Neural cell (in vitro differentiated cells): ENCODE measurements around the gene DOK7. TPM values are rescaled to one million over a fixed set of nuclear protein-coding genes. Genes with fewer than 3 reads are reported as not detected.

Source experiments
- H2AFZ ChIP-seq: fragments of 200-600, 300-800 bp; sonication (generic), shearing (Covaris generic); 2 replicates; pipeline ENCODE4 v1.6.0; 2014; ENCODE audit warnings: low read depth, mild to moderate bottlenecking, antibody characterized with exemption, low read length, moderate library complexity
- H3F3A ChIP-seq: fragments of 200-600 bp; shearing (Covaris generic); 2 replicates; pipeline ENCODE4 v1.6.1; 2016; ENCODE audit warnings: mild to moderate bottlenecking, moderate library complexity, mixed read lengths, antibody characterized with exemption, low read length; ENCODE audit not compliant: insufficient read depth, poor library complexity, severe bottlenecking
- H3K27ac ChIP-seq: fragments of 200-600, 300-800 bp; sonication (generic), shearing (Covaris generic); 2 replicates; pipeline ENCODE4 v1.5.1; 2014; ENCODE audit warnings: mild to moderate bottlenecking, low read length, moderate library complexity
- H3K27me3 ChIP-seq: fragments of 300-800, 200-600 bp; sonication (generic), shearing (Covaris generic); 2 replicates; pipeline ENCODE4 v1.6.0; 2014; ENCODE audit warnings: mild to moderate bottlenecking, low read depth, low read length, moderate library complexity; ENCODE audit not compliant: insufficient read depth
- H3K36me3 ChIP-seq: fragments of 300-800, 200-600 bp; sonication (generic), shearing (Covaris generic); 2 replicates; pipeline ENCODE4 v1.5.1; 2014; ENCODE audit warnings: mild to moderate bottlenecking, antibody characterized with exemption, low read length, moderate library complexity; ENCODE audit not compliant: insufficient read depth
- H3K4me2 ChIP-seq: fragments of 300-800, 200-600 bp; sonication (generic), shearing (Covaris generic); 2 replicates; pipeline ENCODE4 v1.6.0; 2014; ENCODE audit warnings: mild to moderate bottlenecking, low read length
- H3K4me3 ChIP-seq: fragments of 300-800, 200-600 bp; sonication (generic), shearing (Covaris generic); 2 replicates; pipeline ENCODE4 v1.5.1; 2014; ENCODE audit warnings: mild to moderate bottlenecking, low read length, moderate library complexity
- H3K79me2 ChIP-seq: fragments of 200-600 bp; shearing (Covaris generic); replicated peaks from 2 replicates; pipeline ENCODE4 v1.6.0; 2014; ENCODE audit warnings: mild to moderate bottlenecking, low read length, moderate library complexity; ENCODE audit not compliant: insufficient read depth
- H3K9ac ChIP-seq: fragments of 300-800, 200-600 bp; sonication (generic), shearing (Covaris generic); 2 replicates; pipeline ENCODE4 v1.6.1; 2016; ENCODE audit warnings: mild to moderate bottlenecking, low read length, mixed read lengths
- H3K9me2 ChIP-seq: fragments of 200-600 bp; shearing (Covaris generic); 2 replicates; pipeline ENCODE4 v1.6.1; 2016; ENCODE audit warnings: mild to moderate bottlenecking, low read length, mixed read lengths; ENCODE audit not compliant: insufficient read depth
- H3K9me3 ChIP-seq: fragments of 200-600, 300-800 bp; sonication (generic), shearing (Covaris generic); 2 replicates; pipeline ENCODE4 v1.6.1; 2016; ENCODE audit warnings: mild to moderate bottlenecking, mixed run types, low read length, moderate library complexity, mixed read lengths
- H4K20me1 ChIP-seq: fragments of 200-600 bp; shearing (Covaris generic); 2 replicates; pipeline ENCODE4 v1.6.1; 2016; ENCODE audit warnings: mild to moderate bottlenecking, mixed run types; ENCODE audit not compliant: insufficient read depth
- CTCF ChIP-seq: fragments of 450-650 bp; IDR thresholded peaks from 2 replicates; pipeline ENCODE4 v1.5.1; 2014; ENCODE audit warnings: antibody characterized with exemption, mild to moderate bottlenecking, moderate library complexity; ENCODE audit not compliant: poor library complexity, severe bottlenecking
- EP300 ChIP-seq: fragments of 450-650 bp; conservative IDR thresholded peaks from 2 replicates; pipeline ENCODE4 v1.6.1; 2014; ENCODE audit warnings: antibody characterized with exemption, mild to moderate bottlenecking, moderate library complexity; ENCODE audit not compliant: poor library complexity, severe bottlenecking
- EZH2 ChIP-seq: fragments of 200-600, 300-800 bp; shearing (Covaris generic), sonication (generic); IDR thresholded peaks from 2 replicates; pipeline ENCODE4 v1.6.1; 2014; ENCODE audit warnings: antibody characterized with exemption, low read length, borderline replicate concordance, mild to moderate bottlenecking; ENCODE audit not compliant: insufficient read depth, poor library complexity, severe bottlenecking
- MXI1 ChIP-seq: fragments of 450-650 bp; conservative IDR thresholded peaks from 2 replicates; pipeline ENCODE4 v1.6.1; 2014; ENCODE audit warnings: antibody characterized with exemption, mild to moderate bottlenecking; ENCODE audit not compliant: poor library complexity, severe bottlenecking
- POLR2AphosphoS5 ChIP-seq: IDR thresholded peaks from 2 replicates; pipeline ENCODE4 v1.6.1; 2012
- RAD21 ChIP-seq: fragments of 450-650 bp; conservative IDR thresholded peaks from 2 replicates; pipeline ENCODE4 v1.6.1; 2014; ENCODE audit warnings: antibody characterized with exemption, mild to moderate bottlenecking, moderate library complexity
- REST ChIP-seq: IDR thresholded peaks from 2 replicates; pipeline ENCODE4 v1.6.1; 2012; ENCODE audit warnings: borderline replicate concordance
- SMC3 ChIP-seq: fragments of 450-650 bp; conservative IDR thresholded peaks from 2 replicates; pipeline ENCODE4 v1.6.1; 2014; ENCODE audit warnings: antibody characterized with exemption, mild to moderate bottlenecking, moderate library complexity; ENCODE audit not compliant: poor library complexity
- TAF1 ChIP-seq: IDR thresholded peaks from 2 replicates; pipeline ENCODE4 v1.6.1; 2012; ENCODE audit warnings: low read depth
- polyA plus RNA-seq: library from polyadenylated mRNA; depleted of rRNA; stranded (reverse); fragments of >200 nt; gene quantifications from 2 replicates; pipeline ENCODE4 v1.2.3, GENCODE V29; 2014

The DOK7 gene
- polyA plus RNA-seq, 1 donor from 2014 or later, result 0.66 TPM

GRCh38 chr4:3441501-3442459, 21.3 kb upstream of the DOK7 start, which contains the start of gene HGFAC:
TSS of gene HGFAC (plus strand) at chr4:3441968. CDS start at chr4:3442002, 34 bp downstream.
- no peaks in the 10 kb centered on the region for H3F3A ChIP-seq
- no peaks in the 10 kb centered on the region for H3K9me2 ChIP-seq
- H3K36me3 ChIP-seq, result no peaks in the 10 kb centered on the region
- no peak within 1 kb of the TSS for H3K4me2 ChIP-seq
- H2AFZ ChIP-seq, result no peak within 1 kb of the TSS
- H4K20me1 ChIP-seq, result no peaks in the 10 kb centered on the region
- H3K4me3 ChIP-seq, result no peak within 1 kb of the TSS
- H3K9ac ChIP-seq, result no peak within 1 kb of the TSS
- H3K79me2 ChIP-seq, result no peaks in the 10 kb centered on the region
- H3K27ac ChIP-seq, result no peak within 1 kb of the TSS
- no peaks in the 10 kb centered on the region for H3K27me3 ChIP-seq
- no peaks in the 10 kb centered on the region for H3K9me3 ChIP-seq
- TF ChIP-seq EZH2, result no peak
- no peak for TF ChIP-seq SMC3
- TF ChIP-seq REST, result no peak
- no peak for TF ChIP-seq MXI1
- no peak for TF ChIP-seq EP300
- TF ChIP-seq TAF1, result no peak
- no peak for TF ChIP-seq RAD21
- no peak for TF ChIP-seq POLR2AphosphoS5
- no peak for TF ChIP-seq CTCF

- Histone ChIP-seq H3K9me3 (no peaks in the 10 kb centered on the region), H2AFZ (no peak overlapping the region), H3K79me2 (no peaks in the 10 kb centered on the region), H3K9ac (no peak overlapping the region), H3K4me3 (no peak overlapping the region), H4K20me1 (no peaks in the 10 kb centered on the region), H3K27ac (no peak overlapping the region), H3K9me2 (no peaks in the 10 kb centered on the region), H3K4me2 (no peak overlapping the region), H3K27me3 (no peaks in the 10 kb centered on the region), H3F3A (no peaks in the 10 kb centered on the region), H3K36me3 (no peaks in the 10 kb centered on the region)
- TF ChIP-seq SMC3 (no peak), MXI1 (no peak)
Measured at GRCh38 chr4:3442460-3442958, 20.6 kb upstream of the DOK7 start.
